ENCODE data around the gene NUMA1. TPM values are rescaled to one million over a fixed set of nuclear protein-coding genes. Genes with fewer than 3 reads are reported as not detected.

NUMA1 gene
- total and polyA plus RNA-seq, 2 of the 13 experiments (the other 11 are each of a cell fraction or from before 2014, with no cell fraction given) = 57.3 to 60.2 TPM

DNA sequence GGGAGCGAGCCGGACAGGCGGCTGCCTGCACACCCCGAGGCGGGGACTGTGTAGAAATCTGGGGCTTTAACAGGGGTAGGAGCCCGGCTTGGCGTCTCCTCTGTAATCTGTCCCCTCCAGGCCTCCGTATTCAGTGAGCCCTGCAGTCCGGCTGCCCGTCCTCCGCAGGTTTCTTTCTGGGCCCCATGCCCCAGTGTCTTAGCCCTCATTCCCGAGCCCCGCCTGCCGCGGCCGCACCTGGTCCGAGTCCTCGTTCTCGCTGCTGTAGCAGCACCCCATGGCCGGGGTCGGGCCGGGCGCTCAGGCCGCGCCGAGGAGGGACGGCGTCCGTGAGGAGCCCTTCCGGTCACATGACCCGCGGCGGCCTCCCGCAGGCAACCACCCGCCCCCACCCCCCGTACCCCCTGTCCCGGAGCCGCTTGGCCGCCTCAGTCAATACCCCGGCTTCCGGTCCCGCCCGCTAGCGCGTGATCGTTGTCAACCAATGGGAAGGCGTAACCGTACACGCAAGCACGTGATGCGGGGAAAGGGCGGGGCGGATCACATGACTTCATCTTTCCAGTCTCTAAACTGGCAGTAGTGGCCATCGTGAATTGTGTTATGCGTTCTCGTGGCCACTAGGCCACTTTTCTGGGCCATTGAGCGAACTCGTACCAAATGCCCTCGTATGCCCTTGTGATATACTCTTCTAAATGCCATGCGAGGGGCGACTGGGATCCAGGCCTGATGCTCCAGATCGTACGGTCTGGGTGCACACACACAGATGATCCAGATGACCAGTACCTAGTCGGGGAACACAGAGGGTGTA lies 22.8 kb upstream of the NUMA1 start, which contains the start of gene LAMTOR1 (continued):
- TF ChIP-seq, protein P1, sequence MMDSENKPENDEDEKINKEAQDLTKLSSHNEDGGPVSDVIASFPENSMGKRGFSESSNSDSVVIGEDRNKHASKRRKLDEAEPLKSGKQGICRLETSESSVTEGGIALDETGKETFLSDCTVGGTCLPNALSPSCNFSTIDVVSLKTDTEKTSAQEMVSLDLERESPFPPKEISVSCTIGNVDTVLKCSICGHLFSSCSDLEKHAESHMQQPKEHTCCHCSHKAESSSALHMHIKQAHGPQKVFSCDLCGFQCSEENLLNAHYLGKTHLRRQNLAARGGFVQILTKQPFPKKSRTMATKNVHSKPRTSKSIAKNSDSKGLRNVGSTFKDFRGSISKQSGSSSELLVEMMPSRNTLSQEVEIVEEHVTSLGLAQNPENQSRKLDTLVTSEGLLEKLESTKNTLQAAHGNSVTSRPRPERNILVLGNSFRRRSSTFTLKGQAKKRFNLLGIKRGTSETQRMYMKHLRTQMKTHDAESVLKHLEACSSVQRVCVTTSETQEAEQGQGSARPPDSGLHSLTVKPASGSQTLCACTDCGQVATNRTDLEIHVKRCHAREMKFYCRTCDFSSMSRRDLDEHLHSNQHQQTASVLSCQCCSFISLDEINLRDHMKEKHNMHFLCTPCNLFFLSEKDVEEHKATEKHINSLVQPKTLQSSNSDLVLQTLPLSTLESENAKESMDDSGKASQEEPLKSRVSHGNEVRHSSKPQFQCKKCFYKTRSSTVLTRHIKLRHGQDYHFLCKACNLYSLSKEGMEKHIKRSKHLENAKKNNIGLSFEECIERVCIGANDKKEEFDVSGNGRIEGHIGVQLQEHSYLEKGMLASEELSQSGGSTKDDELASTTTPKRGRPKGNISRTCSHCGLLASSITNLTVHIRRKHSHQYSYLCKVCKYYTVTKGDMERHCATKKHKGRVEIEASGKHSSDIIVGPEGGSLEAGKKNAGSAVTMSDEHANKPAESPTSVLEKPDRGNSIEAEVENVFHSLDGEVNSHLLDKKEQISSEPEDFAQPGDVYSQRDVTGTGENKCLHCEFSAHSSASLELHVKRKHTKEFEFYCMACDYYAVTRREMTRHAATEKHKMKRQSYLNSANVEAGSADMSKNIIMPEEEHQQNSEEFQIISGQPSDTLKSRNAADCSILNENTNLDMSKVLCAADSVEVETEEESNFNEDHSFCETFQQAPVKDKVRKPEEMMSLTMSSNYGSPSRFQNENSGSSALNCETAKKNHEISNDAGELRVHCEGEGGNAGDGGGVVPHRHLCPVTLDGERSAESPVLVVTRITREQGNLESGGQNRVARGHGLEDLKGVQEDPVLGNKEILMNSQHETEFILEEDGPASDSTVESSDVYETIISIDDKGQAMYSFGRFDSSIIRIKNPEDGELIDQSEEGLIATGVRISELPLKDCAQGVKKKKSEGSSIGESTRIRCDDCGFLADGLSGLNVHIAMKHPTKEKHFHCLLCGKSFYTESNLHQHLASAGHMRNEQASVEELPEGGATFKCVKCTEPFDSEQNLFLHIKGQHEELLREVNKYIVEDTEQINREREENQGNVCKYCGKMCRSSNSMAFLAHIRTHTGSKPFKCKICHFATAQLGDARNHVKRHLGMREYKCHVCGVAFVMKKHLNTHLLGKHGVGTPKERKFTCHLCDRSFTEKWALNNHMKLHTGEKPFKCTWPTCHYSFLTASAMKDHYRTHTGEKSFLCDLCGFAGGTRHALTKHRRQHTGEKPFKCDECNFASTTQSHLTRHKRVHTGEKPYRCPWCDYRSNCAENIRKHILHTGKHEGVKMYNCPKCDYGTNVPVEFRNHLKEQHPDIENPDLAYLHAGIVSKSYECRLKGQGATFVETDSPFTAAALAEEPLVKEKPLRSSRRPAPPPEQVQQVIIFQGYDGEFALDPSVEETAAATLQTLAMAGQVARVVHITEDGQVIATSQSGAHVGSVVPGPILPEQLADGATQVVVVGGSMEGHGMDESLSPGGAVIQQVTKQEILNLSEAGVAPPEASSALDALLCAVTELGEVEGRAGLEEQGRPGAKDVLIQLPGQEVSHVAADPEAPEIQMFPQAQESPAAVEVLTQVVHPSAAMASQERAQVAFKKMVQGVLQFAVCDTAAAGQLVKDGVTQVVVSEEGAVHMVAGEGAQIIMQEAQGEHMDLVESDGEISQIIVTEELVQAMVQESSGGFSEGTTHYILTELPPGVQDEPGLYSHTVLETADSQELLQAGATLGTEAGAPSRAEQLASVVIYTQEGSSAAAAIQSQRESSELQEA (CRISPR knock-in tag; IDR thresholded peaks at IDR 0.05; ENCODE audit: not compliant biosample characterization) = no peak
- TF ChIP-seq ZZZ3 (CRISPR knock-in tag; IDR thresholded peaks at IDR 0.05; ENCODE audit: borderline replicate concordance) (no peak), ZFP36L2 (CRISPR knock-in tag; IDR thresholded peaks at IDR 0.05) (no peak), KLF16 (CRISPR knock-in tag; IDR thresholded peaks at IDR 0.05) (0 out of 4 replicates have a peak, but pooled peaks of 1 of the 2 experiments have one; percentile 16), TCF7 (IDR thresholded peaks at IDR 0.05; ENCODE audit: low read depth) (no peak), ZNF143 (CRISPR knock-in tag; IDR thresholded peaks at IDR 0.05) (peak; percentile 34; the same call in 1 of the 2 replicates), HES4 (CRISPR knock-in tag; IDR thresholded peaks at IDR 0.05; ENCODE audit: borderline replicate concordance) (no peak), ZNF629 (CRISPR knock-in tag; conservative IDR thresholded peaks at IDR 0.05) (no peak; the same call in 1 of the 2 replicates)
- TF ChIP-seq, protein P2, sequence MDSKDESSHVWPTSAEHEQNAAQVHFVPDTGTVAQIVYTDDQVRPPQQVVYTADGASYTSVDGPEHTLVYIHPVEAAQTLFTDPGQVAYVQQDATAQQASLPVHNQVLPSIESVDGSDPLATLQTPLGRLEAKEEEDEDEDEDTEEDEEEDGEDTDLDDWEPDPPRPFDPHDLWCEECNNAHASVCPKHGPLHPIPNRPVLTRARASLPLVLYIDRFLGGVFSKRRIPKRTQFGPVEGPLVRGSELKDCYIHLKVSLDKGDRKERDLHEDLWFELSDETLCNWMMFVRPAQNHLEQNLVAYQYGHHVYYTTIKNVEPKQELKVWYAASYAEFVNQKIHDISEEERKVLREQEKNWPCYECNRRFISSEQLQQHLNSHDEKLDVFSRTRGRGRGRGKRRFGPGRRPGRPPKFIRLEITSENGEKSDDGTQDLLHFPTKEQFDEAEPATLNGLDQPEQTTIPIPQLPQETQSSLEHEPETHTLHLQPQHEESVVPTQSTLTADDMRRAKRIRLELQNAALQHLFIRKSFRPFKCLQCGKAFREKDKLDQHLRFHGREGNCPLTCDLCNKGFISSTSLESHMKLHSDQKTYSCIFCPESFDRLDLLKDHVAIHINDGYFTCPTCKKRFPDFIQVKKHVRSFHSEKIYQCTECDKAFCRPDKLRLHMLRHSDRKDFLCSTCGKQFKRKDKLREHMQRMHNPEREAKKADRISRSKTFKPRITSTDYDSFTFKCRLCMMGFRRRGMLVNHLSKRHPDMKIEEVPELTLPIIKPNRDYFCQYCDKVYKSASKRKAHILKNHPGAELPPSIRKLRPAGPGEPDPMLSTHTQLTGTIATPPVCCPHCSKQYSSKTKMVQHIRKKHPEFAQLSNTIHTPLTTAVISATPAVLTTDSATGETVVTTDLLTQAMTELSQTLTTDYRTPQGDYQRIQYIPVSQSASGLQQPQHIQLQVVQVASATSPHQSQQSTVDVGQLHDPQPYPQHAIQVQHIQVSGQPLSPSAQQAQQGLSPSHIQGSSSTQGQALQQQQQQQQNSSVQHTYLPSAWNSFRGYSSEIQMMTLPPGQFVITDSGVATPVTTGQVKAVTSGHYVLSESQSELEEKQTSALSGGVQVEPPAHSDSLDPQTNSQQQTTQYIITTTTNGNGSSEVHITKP (CRISPR knock-in tag; IDR thresholded peaks at IDR 0.05; ENCODE audit: low read depth) = 0 out of 2 replicates have a peak, but pooled peaks have one; percentile 18
- TF ChIP-seq, protein P3, sequence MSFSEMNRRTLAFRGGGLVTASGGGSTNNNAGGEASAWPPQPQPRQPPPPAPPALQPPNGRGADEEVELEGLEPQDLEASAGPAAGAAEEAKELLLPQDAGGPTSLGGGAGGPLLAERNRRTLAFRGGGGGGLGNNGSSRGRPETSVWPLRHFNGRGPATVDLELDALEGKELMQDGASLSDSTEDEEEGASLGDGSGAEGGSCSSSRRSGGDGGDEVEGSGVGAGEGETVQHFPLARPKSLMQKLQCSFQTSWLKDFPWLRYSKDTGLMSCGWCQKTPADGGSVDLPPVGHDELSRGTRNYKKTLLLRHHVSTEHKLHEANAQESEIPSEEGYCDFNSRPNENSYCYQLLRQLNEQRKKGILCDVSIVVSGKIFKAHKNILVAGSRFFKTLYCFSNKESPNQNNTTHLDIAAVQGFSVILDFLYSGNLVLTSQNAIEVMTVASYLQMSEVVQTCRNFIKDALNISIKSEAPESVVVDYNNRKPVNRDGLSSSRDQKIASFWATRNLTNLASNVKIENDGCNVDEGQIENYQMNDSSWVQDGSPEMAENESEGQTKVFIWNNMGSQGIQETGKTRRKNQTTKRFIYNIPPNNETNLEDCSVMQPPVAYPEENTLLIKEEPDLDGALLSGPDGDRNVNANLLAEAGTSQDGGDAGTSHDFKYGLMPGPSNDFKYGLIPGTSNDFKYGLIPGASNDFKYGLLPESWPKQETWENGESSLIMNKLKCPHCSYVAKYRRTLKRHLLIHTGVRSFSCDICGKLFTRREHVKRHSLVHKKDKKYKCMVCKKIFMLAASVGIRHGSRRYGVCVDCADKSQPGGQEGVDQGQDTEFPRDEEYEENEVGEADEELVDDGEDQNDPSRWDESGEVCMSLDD (CRISPR knock-in tag; IDR thresholded peaks at IDR 0.05; ENCODE audit: borderline replicate concordance) = no peak
